Mesothelial cell of epicardium (in vitro differentiated cells): Measurements from ENCODE around the gene SSBP4. TPM values are rescaled to one million over a fixed set of nuclear protein-coding genes. Genes with fewer than 3 reads are reported as not detected.

Experiments
- DNase-seq, 2 experiments: peaks; one replicate each; pipeline ENCODE4 v3.0.0; 2021; ENCODE audit warnings: low spot score in 2 of 2; ENCODE audit not compliant: unreplicated experiment in 2 of 2
- H3K27ac Mint-ChIP-seq: 2 replicates; pipeline ENCODE4 v1.8.0; 2021; ENCODE audit warnings: mixed read lengths
- H3K27me3 Mint-ChIP-seq: 2 replicates; pipeline ENCODE4 v1.8.0; 2021; ENCODE audit warnings: low read depth, mixed read lengths
- H3K36me3 Mint-ChIP-seq: 2 replicates; pipeline ENCODE4 v1.8.0; 2021; ENCODE audit warnings: mixed read lengths
- H3K4me1 Mint-ChIP-seq: 2 replicates; pipeline ENCODE4 v1.8.0; 2021; ENCODE audit warnings: mixed read lengths
- H3K4me3 Mint-ChIP-seq: 2 replicates; pipeline ENCODE4 v1.8.0; 2021; ENCODE audit warnings: mild to moderate bottlenecking, moderate library complexity, mixed read lengths
- H3K9me3 Mint-ChIP-seq: 2 replicates; pipeline ENCODE4 v1.8.0; 2021; ENCODE audit warnings: mixed read lengths
- total RNA-seq: library from RNA; stranded (reverse); gene quantifications from 3 replicates; pipeline ENCODE4 v1.2.1, GENCODE V29; 2021
- TF ChIP-seq, protein P1 (sequence below): fragments of 200-600 bp; sonication (generic); IDR thresholded peaks from one replicate; pipeline ENCODE4 v1.5.0; 2021; ENCODE audit warnings: antibody characterized with exemption; ENCODE audit not compliant: unreplicated experiment

SSBP4 gene
- total RNA-seq, 1 donor from 2014 or later: 123 TPM

DNA sequence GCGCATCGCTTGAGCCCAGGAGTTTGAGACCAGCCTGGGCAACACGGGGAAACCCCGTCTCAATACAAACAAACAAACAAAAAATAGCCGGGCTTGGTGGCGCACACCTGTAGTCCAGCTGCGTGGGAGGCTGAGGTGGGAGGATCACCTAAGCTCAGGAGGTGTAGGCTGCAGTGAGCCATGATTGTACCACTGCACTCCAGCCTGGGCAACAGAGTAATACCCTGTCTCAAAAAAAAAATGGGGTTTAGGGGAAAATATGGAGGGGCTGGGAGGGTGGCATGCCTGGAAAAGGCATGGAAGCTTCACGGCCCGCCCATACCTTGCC, 20.7 kb downstream of the SSBP4 start:
- DNase-seq: no peak
- peaks cover 41% of the 10 kb centered on the region for H3K4me1 Mint-ChIP-seq
- peak overlapping the region; percentile 75 for H3K4me3 Mint-ChIP-seq
- peak overlapping the region; percentile 98 for H3K27ac Mint-ChIP-seq
- H3K27me3 Mint-ChIP-seq: no peaks in the 10 kb centered on the region
- H3K36me3 Mint-ChIP-seq: peaks cover 2% of the 10 kb centered on the region
- TF ChIP-seq, protein P1, sequence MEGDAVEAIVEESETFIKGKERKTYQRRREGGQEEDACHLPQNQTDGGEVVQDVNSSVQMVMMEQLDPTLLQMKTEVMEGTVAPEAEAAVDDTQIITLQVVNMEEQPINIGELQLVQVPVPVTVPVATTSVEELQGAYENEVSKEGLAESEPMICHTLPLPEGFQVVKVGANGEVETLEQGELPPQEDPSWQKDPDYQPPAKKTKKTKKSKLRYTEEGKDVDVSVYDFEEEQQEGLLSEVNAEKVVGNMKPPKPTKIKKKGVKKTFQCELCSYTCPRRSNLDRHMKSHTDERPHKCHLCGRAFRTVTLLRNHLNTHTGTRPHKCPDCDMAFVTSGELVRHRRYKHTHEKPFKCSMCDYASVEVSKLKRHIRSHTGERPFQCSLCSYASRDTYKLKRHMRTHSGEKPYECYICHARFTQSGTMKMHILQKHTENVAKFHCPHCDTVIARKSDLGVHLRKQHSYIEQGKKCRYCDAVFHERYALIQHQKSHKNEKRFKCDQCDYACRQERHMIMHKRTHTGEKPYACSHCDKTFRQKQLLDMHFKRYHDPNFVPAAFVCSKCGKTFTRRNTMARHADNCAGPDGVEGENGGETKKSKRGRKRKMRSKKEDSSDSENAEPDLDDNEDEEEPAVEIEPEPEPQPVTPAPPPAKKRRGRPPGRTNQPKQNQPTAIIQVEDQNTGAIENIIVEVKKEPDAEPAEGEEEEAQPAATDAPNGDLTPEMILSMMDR: no peak
- H3K9me3 Mint-ChIP-seq: no peaks in the 10 kb centered on the region

DNA sequence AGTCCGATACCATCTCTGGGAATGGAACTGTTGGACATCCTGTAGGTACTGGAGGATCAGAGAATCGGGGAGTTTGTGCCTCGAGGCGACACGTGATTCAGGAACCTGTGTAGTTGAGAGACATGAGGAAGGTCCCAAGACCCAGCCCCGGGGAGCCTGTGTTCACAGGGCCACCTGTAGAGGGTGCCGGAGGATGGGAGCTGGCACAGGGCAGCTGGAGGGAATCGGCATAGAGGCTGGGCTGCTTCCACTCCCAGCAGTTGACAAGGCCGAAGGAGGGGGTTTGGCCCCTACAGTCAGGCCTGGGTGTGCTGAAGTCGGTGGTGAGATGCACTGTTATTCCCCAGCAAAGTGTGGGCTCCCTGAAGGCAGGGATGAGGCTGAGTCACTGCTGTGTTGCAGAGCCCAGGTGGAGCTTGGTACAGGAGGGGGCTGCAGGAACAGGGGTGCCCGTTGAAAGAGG, 21.2 kb downstream of the SSBP4 start:
- H3K4me3 Mint-ChIP-seq: no peak overlapping the region
- peak overlapping the region; percentile 98 for H3K27ac Mint-ChIP-seq
- TF ChIP-seq, protein P1: no peak
- no peak for DNase-seq
- H3K27me3 Mint-ChIP-seq: no peaks in the 10 kb centered on the region
- H3K9me3 Mint-ChIP-seq: no peaks in the 10 kb centered on the region
- H3K36me3 Mint-ChIP-seq: peaks cover 2% of the 10 kb centered on the region
- peaks cover 41% of the 10 kb centered on the region for H3K4me1 Mint-ChIP-seq

DNA sequence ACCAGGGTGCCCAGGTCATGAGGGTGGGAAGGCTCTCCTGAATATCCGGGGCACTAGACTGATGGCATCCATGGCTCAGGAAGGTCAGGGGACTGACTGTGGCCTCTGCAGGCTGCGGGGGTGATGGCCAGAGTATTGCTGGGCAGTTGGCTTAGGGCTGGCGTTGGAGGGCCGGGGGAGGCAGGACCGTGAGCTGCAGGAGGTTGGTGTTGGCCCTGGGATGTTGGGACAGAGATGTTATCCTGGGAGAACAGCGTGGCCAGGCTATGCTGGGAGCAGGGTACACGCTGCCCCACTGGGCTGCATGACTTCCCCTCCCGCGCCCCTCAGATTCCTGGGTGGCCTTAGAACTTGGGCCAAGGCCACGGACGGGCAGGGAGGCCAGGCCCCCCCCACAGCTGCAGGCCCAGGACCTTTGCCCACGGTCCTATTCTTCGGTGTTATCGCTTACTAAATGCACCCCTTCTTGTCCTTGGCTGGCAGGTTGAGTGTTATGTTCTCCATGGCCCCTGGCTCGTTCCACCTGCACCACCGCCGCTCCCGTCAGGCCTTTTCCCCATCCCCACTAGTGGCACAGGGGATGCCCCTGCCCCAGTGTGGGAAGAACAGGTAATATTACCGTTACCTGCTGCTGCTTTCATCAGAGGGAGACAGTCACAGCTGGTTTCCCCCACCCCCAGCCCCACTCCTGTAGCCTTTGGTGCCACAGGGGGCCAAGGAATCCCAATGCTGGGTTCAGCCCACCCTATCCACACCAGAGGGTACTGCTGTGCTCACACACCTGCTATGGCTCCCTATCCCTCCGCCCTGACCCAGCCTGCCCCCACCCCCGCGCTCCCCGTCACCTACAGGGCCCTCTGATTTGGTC, 22.0 kb downstream of the SSBP4 start:
- H3K36me3 Mint-ChIP-seq: no peaks in the 10 kb centered on the region
- H3K27me3 Mint-ChIP-seq: no peaks in the 10 kb centered on the region
- no peaks in the 10 kb centered on the region for H3K9me3 Mint-ChIP-seq
- no peak overlapping the region for H3K4me3 Mint-ChIP-seq
- TF ChIP-seq, protein P1: no peak
- peaks cover 37% of the 10 kb centered on the region for H3K4me1 Mint-ChIP-seq
- DNase-seq: no peak
- peak overlapping the region; percentile 98 for H3K27ac Mint-ChIP-seq

DNA sequence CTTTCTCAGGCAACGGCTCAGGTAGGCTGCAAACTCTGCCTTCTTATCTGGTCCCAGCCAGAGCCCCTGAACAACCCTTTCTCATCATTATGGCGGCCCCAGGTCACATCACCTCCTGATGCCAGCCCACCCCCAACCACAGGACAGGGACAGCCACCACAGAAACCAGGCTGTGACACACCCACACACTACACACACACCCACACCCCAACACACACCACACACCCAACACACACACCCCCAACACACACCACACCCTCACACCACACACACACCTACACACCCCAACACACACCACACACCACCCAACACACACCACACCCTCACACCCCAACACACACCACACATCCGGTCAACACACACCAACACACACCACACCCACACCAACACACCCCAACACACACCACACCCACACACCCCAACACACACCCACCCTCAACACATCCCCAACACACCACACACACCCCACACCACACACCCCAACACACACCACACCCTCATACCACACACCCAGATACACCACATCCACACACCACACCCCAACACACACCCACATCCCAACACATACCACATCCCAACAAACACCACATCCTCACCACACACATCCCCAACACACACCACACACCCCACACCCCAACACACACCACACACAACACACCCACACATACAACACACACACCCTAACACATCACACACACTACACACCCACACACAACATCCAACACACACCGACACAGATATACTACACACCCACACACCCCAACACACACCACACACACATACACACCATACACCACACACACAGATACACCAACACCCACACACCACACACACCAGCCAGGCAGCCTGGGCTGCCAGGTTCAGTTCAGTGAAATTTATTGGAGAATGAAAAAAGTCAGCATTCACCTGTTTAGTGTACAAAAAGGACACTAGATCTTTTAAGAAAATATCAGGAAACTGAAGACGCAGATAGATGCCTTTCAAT, 22.9 kb downstream of the SSBP4 start:
- no peaks in the 10 kb centered on the region for H3K9me3 Mint-ChIP-seq
- H3K27me3 Mint-ChIP-seq: no peaks in the 10 kb centered on the region
- H3K27ac Mint-ChIP-seq: peak overlapping the region; percentile 52
- H3K4me3 Mint-ChIP-seq: no peak overlapping the region
- TF ChIP-seq, protein P1: no peak
- no peak for DNase-seq
- H3K4me1 Mint-ChIP-seq: peaks cover 41% of the 10 kb centered on the region
- H3K36me3 Mint-ChIP-seq: no peaks in the 10 kb centered on the region

DNA sequence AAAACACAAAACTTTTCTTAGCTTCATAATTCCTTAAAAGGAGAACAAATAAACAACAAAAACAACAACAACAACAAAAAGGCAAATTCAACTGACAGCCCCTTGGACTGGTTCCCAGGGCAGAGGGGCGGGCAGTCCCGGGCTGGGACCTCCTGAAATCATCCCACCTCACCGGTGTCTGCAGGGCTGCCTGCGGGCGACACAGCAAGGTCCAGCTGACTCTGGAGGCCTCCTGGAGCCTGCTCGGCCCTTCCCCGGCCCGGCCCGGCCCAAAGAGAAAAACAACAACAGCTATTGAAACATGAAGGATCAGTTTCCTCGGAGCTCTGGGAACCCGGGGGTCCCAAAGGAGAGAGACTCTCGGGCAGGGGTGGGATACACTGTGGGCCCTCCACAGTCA, 23.7 kb downstream of the SSBP4 start:
- Mint-ChIP-seq H3K27ac (peak overlapping the region; percentile 79), H3K4me1 (peaks cover 41% of the 10 kb centered on the region), H3K27me3 (no peaks in the 10 kb centered on the region), H3K36me3 (no peaks in the 10 kb centered on the region), H3K9me3 (no peaks in the 10 kb centered on the region), H3K4me3 (no peak overlapping the region)
- TF ChIP-seq, protein P1: no peak
- DNase-seq: no peak
